GM12878 (cell line): Measurements from ENCODE around the gene GRAMD1A. TPM values are rescaled to one million over a fixed set of nuclear protein-coding genes. Genes with fewer than 3 reads are reported as not detected.

Source experiments
- ATAC-seq: fragments of 200-7000 bp; cut with Tn5 transposase; 3 replicates; pipeline ENCODE4 v1.9.1; 2020; ENCODE audit warnings: mild to moderate bottlenecking, moderate library complexity
- BruUV-seq: library from RNA; stranded (reverse); fragments of 400-500 nt; replicated peaks from 2 replicates; lab custom pipeline; 2021; lab: Mats Ljungman, UMichigan
- CTCF ChIA-PET: fragments of 300-600 bp; sonication (Branson Sonifier 250); formaldehyde crosslinking; extraction: SDS; loops from one replicate; lab custom pipeline; 2021; ENCODE audit warnings: inconsistent platforms; lab: Yijun Ruan, JAX
- POLR2A ChIA-PET: fragments of 350-600 bp; formaldehyde crosslinking; extraction: SDS; loops from one replicate; lab custom pipeline; 2021; ENCODE audit warnings: inconsistent platforms; lab: Charles Lee
- RAD21 ChIA-PET: fragments of 300-600 bp; sonication (Branson Sonifier 250); formaldehyde crosslinking; loops from one replicate; lab custom pipeline; 2023; ENCODE audit warnings: antibody characterized with exemption; ENCODE audit not compliant: unreplicated experiment; lab: Charles Lee
- SMC1A ChIA-PET: fragments of 300-600 bp; sonication (Branson Sonifier 250); formaldehyde crosslinking; loops from one replicate; lab custom pipeline; 2023; ENCODE audit not compliant: unreplicated experiment, uncharacterized antibody; lab: Charles Lee
- DNase-seq: peaks from one replicate; pipeline ENCODE4 v3.0.0-alpha.2; 2011; ENCODE audit warnings: low read depth, low spot score
- FAIRE-seq: peaks from 3 replicates; lab custom pipeline; 2011; peaks lifted over from hg19 to GRCh38; lab: Jason Lieb, UNC
- H2AFZ ChIP-seq: 2 replicates; pipeline ENCODE4 v1.6.0; 2011; ENCODE audit warnings: low read depth, low read length, control low read depth; ENCODE audit not compliant: control insufficient read depth
- H3K27ac ChIP-seq: 2 replicates; pipeline ENCODE4 v1.5.1; 2011; ENCODE audit warnings: control low read depth; ENCODE audit not compliant: control insufficient read depth, insufficient read depth
- H3K27me3 ChIP-seq, 2 experiments: replicated peaks in 1 of 2; 2 replicates each; pipeline versions ENCODE4 v1.6.0 to v1.6.1; 2011; ENCODE audit warnings: low read length in 1 of 2; ENCODE audit not compliant: control insufficient read depth in 2 of 2, insufficient read depth in 2 of 2
- H3K36me3 ChIP-seq, 2 experiments: 2 replicates each; pipeline ENCODE4 v1.5.1; 2011; ENCODE audit warnings: low read length in 1 of 2; ENCODE audit not compliant: control insufficient read depth in 2 of 2, insufficient read depth in 2 of 2
- H3K4me1 ChIP-seq: 2 replicates; pipeline ENCODE4 v1.6.1; 2011; ENCODE audit warnings: mild to moderate bottlenecking, low read length, moderate library complexity, mixed read lengths; ENCODE audit not compliant: control insufficient read depth, insufficient read depth
- H3K4me2 ChIP-seq: 2 replicates; pipeline ENCODE4 v1.6.0; 2011; ENCODE audit warnings: control low read depth; ENCODE audit not compliant: control insufficient read depth, insufficient read depth
- H3K4me3 ChIP-seq: fragments of 200-600 bp; sonication (generic); 2 replicates; pipeline ENCODE4 v1.5.1; 2016
- H3K79me2 ChIP-seq: 2 replicates; pipeline ENCODE4 v1.6.0; 2011; ENCODE audit warnings: low read length; ENCODE audit not compliant: control insufficient read depth, insufficient read depth
- H3K9ac ChIP-seq: 2 replicates; pipeline ENCODE4 v1.8.0; 2011; ENCODE audit warnings: low read length, control low read depth, mixed read lengths; ENCODE audit not compliant: control insufficient read depth, insufficient read depth
- H3K9me3 ChIP-seq: replicated peaks from 3 replicates; pipeline ENCODE4 v1.5.1; 2011; ENCODE audit warnings: mild to moderate bottlenecking, low read length; ENCODE audit not compliant: control insufficient read depth, insufficient read depth
- H4K20me1 ChIP-seq: 2 replicates; pipeline ENCODE4 v1.6.0; 2011; ENCODE audit not compliant: control insufficient read depth, insufficient read depth
- ETV6 ChIP-seq, 2 experiments: fragments of 450-650 bp in 1 of 2; IDR thresholded peaks in 1 of 2; conservative IDR thresholded peaks in 1 of 2; 2 replicates each; pipeline ENCODE4 v1.6.1; 2014; ENCODE audit warnings: antibody characterized with exemption in 1 of 2, borderline replicate concordance in 1 of 2, low read depth in 1 of 2, mild to moderate bottlenecking in 1 of 2, moderate library complexity in 1 of 2
- GATAD2B ChIP-seq: fragments of 450-650 bp; conservative IDR thresholded peaks from 2 replicates; pipeline ENCODE4 v1.6.1; 2017; ENCODE audit warnings: low read depth, mild to moderate bottlenecking, moderate library complexity
- HDAC6 ChIP-seq: fragments of 200-600 bp; sonication (generic); IDR thresholded peaks from one replicate; pipeline ENCODE4 v1.8.0; 2017; ENCODE audit warnings: antibody characterized with exemption; ENCODE audit not compliant: unreplicated experiment
- WGBS: methylation state at CpG from one replicate; pipeline ENCODE4 v1.1.6; 2016; ENCODE audit warnings: low lambda C conversion rate; ENCODE audit not compliant: insufficient replicate concordance, insufficient coverage; ENCODE audit errors: missing lambda C conversion rate; 5-methylcytosine and 5-hydroxymethylcytosine counted together
- in situ Hi-C: fragments of 300-500 bp; cut with MboI; formaldehyde crosslinking; loops from 9 replicates; pipeline ENCODE4 v1.14.3; 2018; ENCODE audit warnings: mixed read lengths
- intact Hi-C: fragments of 100-400 bp; cut with micrococcal nuclease; formaldehyde crosslinking; loops from one replicate; pipeline ENCODE4 v1.14.2; 2022; ENCODE audit not compliant: unreplicated experiment
- polyA plus RNA-seq, 11 experiments: library from polyadenylated mRNA; depleted of rRNA in 4 of 11; unstranded in 6 of 11; stranded (reverse) in 5 of 11; fragments of >200 nt; fragmentation: Nextera tagmentation in 4 of 11; fragmentation: Illumina TruSeq in 1 of 11; extraction: Ambion mirVana in 4 of 11; extraction: Trizol in 1 of 11; gene quantifications; 1 replicate in 1 of 11; 2 replicates in 10 of 11; pipeline versions ENCODE4 v1.2.1 to v1.2.3, GENCODE V29; 2011 to 2016; ENCODE audit warnings: inconsistent platforms in 2 of 11, missing spikeins in 2 of 11, low read depth in 1 of 11
- total RNA-seq, 4 experiments: library from RNA; depleted of rRNA in 3 of 4; stranded (reverse); fragments of >200 nt in 3 of 4; fragmentation: Illumina TruSeq in 1 of 4; extraction: Trizol in 1 of 4; gene quantifications; 2 replicates each; pipeline versions ENCODE4 v1.2.1 to v1.2.3, GENCODE V29; 2013 to 2021
- TF ChIP-seq, protein P1 (sequence below): fragments of 150-350 bp; IDR thresholded peaks from 2 replicates; pipeline ENCODE4 v1.6.1; 2016; ENCODE audit warnings: low read depth, low read length

The GRAMD1A gene
- total and polyA plus RNA-seq, 10 of the 15 experiments (the other 5 are each of a cell fraction or from before 2014, with no cell fraction given): 0.79 to 73.6 (median 35.3) TPM

DNA sequence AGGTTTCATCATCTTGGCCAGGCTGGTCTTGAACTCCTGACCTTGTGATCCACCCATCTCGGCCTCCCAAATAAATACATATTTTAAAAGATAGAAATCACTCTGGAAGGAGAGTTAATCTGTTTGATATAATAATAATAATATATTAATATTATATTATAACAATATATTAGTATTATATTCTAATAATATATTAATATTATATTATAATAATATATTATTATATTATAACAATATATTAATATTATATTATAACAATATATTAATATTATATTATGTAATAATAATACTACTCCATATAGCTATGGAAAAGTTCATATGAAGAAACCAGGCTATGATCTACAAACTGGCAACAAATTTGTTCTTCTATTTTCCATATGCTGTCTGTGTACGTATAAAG lies 58.2 kb downstream of the GRAMD1A start:
- H3K36me3 ChIP-seq: no peaks in the 10 kb centered on the region
- SMC1A ChIA-PET: interaction anchor here (0.8 to 1.1 kb wide), 3 partner anchors 8 to 32 kb away, joined by 3 to 4 read pairs (median 3); no protein-coding TSS in a partner anchor
- RAD21 ChIA-PET: no interaction called here
- no peaks in the 10 kb centered on the region for H3K4me1 ChIP-seq
- CTCF ChIA-PET: interaction anchor here (0.9 to 8.2 kb wide), 6 partner anchors 9 to 77 kb away, joined by 4 to 56 read pairs (median 7); partner anchors contain the start of gene FXYD3
- no peak overlapping the region for H3K9ac ChIP-seq
- H2AFZ ChIP-seq: no peak overlapping the region
- DNase-seq (no peak), ATAC-seq (no peak)
- H4K20me1 ChIP-seq: no peaks in the 10 kb centered on the region
- POLR2A ChIA-PET: interaction anchor here (1.1 kb wide), 1 partner anchor 9 kb away, joined by 4 read pairs; no protein-coding TSS in a partner anchor
- 15% methylated on average over 2 of the region's 2 CpGs for WGBS
- no TSS peak for BruUV-seq
- TF ChIP-seq, protein P1, sequence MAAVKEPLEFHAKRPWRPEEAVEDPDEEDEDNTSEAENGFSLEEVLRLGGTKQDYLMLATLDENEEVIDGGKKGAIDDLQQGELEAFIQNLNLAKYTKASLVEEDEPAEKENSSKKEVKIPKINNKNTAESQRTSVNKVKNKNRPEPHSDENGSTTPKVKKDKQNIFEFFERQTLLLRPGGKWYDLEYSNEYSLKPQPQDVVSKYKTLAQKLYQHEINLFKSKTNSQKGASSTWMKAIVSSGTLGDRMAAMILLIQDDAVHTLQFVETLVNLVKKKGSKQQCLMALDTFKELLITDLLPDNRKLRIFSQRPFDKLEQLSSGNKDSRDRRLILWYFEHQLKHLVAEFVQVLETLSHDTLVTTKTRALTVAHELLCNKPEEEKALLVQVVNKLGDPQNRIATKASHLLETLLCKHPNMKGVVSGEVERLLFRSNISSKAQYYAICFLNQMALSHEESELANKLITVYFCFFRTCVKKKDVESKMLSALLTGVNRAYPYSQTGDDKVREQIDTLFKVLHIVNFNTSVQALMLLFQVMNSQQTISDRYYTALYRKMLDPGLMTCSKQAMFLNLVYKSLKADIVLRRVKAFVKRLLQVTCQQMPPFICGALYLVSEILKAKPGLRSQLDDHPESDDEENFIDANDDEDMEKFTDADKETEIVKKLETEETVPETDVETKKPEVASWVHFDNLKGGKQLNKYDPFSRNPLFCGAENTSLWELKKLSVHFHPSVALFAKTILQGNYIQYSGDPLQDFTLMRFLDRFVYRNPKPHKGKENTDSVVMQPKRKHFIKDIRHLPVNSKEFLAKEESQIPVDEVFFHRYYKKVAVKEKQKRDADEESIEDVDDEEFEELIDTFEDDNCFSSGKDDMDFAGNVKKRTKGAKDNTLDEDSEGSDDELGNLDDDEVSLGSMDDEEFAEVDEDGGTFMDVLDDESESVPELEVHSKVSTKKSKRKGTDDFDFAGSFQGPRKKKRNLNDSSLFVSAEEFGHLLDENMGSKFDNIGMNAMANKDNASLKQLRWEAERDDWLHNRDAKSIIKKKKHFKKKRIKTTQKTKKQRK: no peak
- no peak for TF ChIP-seq ETV6 (conservative IDR thresholded peaks at IDR 0.05 in 1 of 2, IDR thresholded peaks at IDR 0.05 in 1 of 2; ENCODE audit: borderline replicate concordance in 1 of 2, low read depth in 1 of 2)
- TF ChIP-seq GATAD2B: no peak
- no peak for TF ChIP-seq HDAC6
- TF ChIP-seq, all 136 proteins: peak for 0
- H3K27ac ChIP-seq: no peak overlapping the region
- no peak overlapping the region for H3K4me2 ChIP-seq
- H3K9me3 ChIP-seq: no peaks in the 10 kb centered on the region
- FAIRE-seq: no peak
- in situ Hi-C loops: no loop called here
- no peaks in the 10 kb centered on the region for H3K79me2 ChIP-seq
- intact Hi-C loops: no loop called here
- no peak overlapping the region for H3K4me3 ChIP-seq
- H3K27me3 ChIP-seq: no peaks in the 10 kb centered on the region; a peak in 1 of 4 replicates
